B cell (primary cell): ENCODE data around the gene FANCD2. TPM values are rescaled to one million over a fixed set of nuclear protein-coding genes. Genes with fewer than 3 reads are reported as not detected.

Source experiments
- ATAC-seq: fragments of 200-7000 bp; cut with Tn5 transposase; one replicate; pipeline ENCODE4 v1.10.0; 2021; ENCODE audit warnings: low read depth, mild to moderate bottlenecking, moderate number of reproducible peaks, moderate library complexity
- CTCF ChIA-PET: fragments of 350-600 bp; sonication (Branson Sonifier 250); formaldehyde crosslinking; loops from one replicate; lab custom pipeline; 2021; ENCODE audit warnings: antibody characterized with exemption, inconsistent platforms; lab: Charles Lee
- POLR2A ChIA-PET: fragments of 350-600 bp; sonication (Branson Sonifier 250); formaldehyde crosslinking; loops from one replicate; lab custom pipeline; 2021; ENCODE audit warnings: antibody characterized with exemption; lab: Charles Lee
- DNase-seq: peaks from one replicate; pipeline ENCODE4 v3.0.0; 2013
- H2AFZ ChIP-seq: 2 replicates; pipeline ENCODE4 v1.6.1; 2012; ENCODE audit warnings: mild to moderate bottlenecking, low read depth, low read length; ENCODE audit not compliant: insufficient read depth, poor library complexity, severe bottlenecking
- H3K27ac ChIP-seq, 2 donors: 1 replicate in 1 of 2; 2 replicates in 1 of 2; pipeline ENCODE4 v1.5.1; 2012 to 2013; ENCODE audit warnings: low read length in 2 of 2, mild to moderate bottlenecking in 2 of 2, moderate library complexity in 1 of 2
- H3K27me3 ChIP-seq, 4 experiments: fragments of 200-600 bp in 1 of 4; sonication (generic) in 1 of 4; replicated peaks in 1 of 4; 1 replicate in 2 of 4; 2 replicates in 2 of 4; pipeline versions ENCODE4 v1.6.1 to v1.7.0; 2013 to 2016; ENCODE audit warnings: low read length in 3 of 4, mild to moderate bottlenecking in 2 of 4, mixed read lengths in 1 of 4, moderate library complexity in 1 of 4; ENCODE audit not compliant: insufficient read depth in 4 of 4, control insufficient read depth in 3 of 4; ENCODE audit errors: control extremely low read depth in 1 of 4
- H3K36me3 ChIP-seq, 2 experiments: replicated peaks in 1 of 2; 1 replicate in 1 of 2; 2 replicates in 1 of 2; pipeline versions ENCODE4 v1.6.1 to v1.7.1; 2013; ENCODE audit warnings: low read length in 1 of 2; ENCODE audit not compliant: insufficient read depth in 2 of 2, control insufficient read depth in 1 of 2; ENCODE audit errors: control extremely low read depth in 1 of 2, extremely low read depth in 1 of 2
- H3K4me1 ChIP-seq, 2 donors: fragments of 200-600 bp in 1 of 2; sonication (generic) in 1 of 2; 1 replicate in 1 of 2; 2 replicates in 1 of 2; pipeline versions ENCODE4 v1.5.1 to v1.6.1; 2013 to 2017; ENCODE audit warnings: low read length in 2 of 2; ENCODE audit not compliant: control insufficient read depth in 2 of 2, insufficient read depth in 2 of 2
- H3K4me2 ChIP-seq: replicated peaks from 2 replicates; pipeline ENCODE3; 2012; ENCODE audit warnings: mild to moderate bottlenecking, low read depth, low read length; ENCODE audit not compliant: poor library complexity, severe bottlenecking
- H3K4me3 ChIP-seq, 5 experiments: fragments of 200-600 bp in 1 of 5; sonication (generic) in 1 of 5; 1 replicate in 3 of 5; 2 replicates in 2 of 5; pipeline versions ENCODE4 v1.5.1 to v1.7.0; 2011 to 2016; ENCODE audit warnings: low read length in 4 of 5, mild to moderate bottlenecking in 4 of 5, low read depth in 2 of 5, control low read depth in 1 of 5, moderate library complexity in 1 of 5; ENCODE audit not compliant: insufficient read depth in 1 of 5; ENCODE audit errors: control extremely low read depth in 1 of 5, extremely low read depth in 1 of 5
- H3K79me2 ChIP-seq: fragments of 200-600 bp; sonication (generic); one replicate; pipeline ENCODE4 v1.6.0; 2016; ENCODE audit warnings: low read length; ENCODE audit not compliant: control insufficient read depth, insufficient read depth
- H3K9ac ChIP-seq: fragments of 200-600 bp; sonication (generic); 2 replicates; pipeline ENCODE4 v1.6.1; 2017; ENCODE audit warnings: mild to moderate bottlenecking, low read length, moderate library complexity
- H3K9me3 ChIP-seq, 3 donors: one replicate each; pipeline versions ENCODE4 v1.6.1 to v1.7.1; 2013; ENCODE audit warnings: low read length in 2 of 3; ENCODE audit not compliant: control insufficient read depth in 2 of 3, insufficient read depth in 1 of 3; ENCODE audit errors: control extremely low read depth in 1 of 3
- H4K20me1 ChIP-seq: 2 replicates; pipeline ENCODE4 v1.6.0; 2012; ENCODE audit warnings: mild to moderate bottlenecking, low read length; ENCODE audit not compliant: insufficient read depth, control insufficient read depth, poor library complexity, severe bottlenecking
- H3K27ac Mint-ChIP-seq: one replicate; pipeline ENCODE4 v1.8.0; 2021; ENCODE audit warnings: mixed read lengths
- H3K27me3 Mint-ChIP-seq: one replicate; pipeline ENCODE4 v1.8.0; 2021; ENCODE audit warnings: mixed read lengths
- H3K4me1 Mint-ChIP-seq: one replicate; pipeline ENCODE4 v1.8.0; 2021; ENCODE audit warnings: mixed read lengths
- H3K4me3 Mint-ChIP-seq: one replicate; pipeline ENCODE4 v1.8.0; 2021; ENCODE audit warnings: mixed read lengths
- H3K9me3 Mint-ChIP-seq: one replicate; pipeline ENCODE4 v1.8.0; 2022; ENCODE audit warnings: mixed read lengths; ENCODE audit not compliant: insufficient read depth
- CTCF ChIP-seq: fragments of 200-600 bp; IDR thresholded peaks from one replicate; pipeline ENCODE4 v1.8.0; 2022; ENCODE audit warnings: antibody characterized with exemption, mild to moderate bottlenecking
- EZH2 ChIP-seq: IDR thresholded peaks from 2 replicates; pipeline ENCODE4 v1.6.1; 2012; ENCODE audit warnings: borderline replicate concordance, low read depth, mild to moderate bottlenecking, moderate library complexity, low read length; ENCODE audit not compliant: insufficient read depth, poor library complexity, severe bottlenecking
- WGBS: methylation state at CpG from one replicate; pipeline ENCODE4 v1.1.5; 2013; ENCODE audit warnings: missing lambda C conversion rate; ENCODE audit not compliant: insufficient coverage; 5-methylcytosine and 5-hydroxymethylcytosine counted together
- intact Hi-C: fragments of 100-400 bp; cut with micrococcal nuclease; formaldehyde crosslinking; loops from one replicate; pipeline ENCODE4 v1.10.0; 2022
- polyA plus RNA-seq: library from polyadenylated mRNA; depleted of rRNA; stranded (reverse); fragments of >200 nt; gene quantifications from 2 replicates; pipeline ENCODE4 v1.2.3, GENCODE V29; 2012
- total RNA-seq, 2 donors: library from RNA; stranded (reverse); fragments of 120-200 nt in 1 of 2; gene quantifications; 1 replicate in 1 of 2; 2 replicates in 1 of 2; pipeline versions ENCODE4 v1.2.3 to v1.2.4, GENCODE V29; 2013 to 2022

FANCD2 gene
- total and polyA plus RNA-seq, 2 donors (not counting 1 experiment from before 2014, with no cell fraction given), result 31.7 to 65.8 TPM

GRCh38 chr3:10119376-10119775, 93.1 kb downstream of the FANCD2 start:
- H3K9ac ChIP-seq, result no peak overlapping the region
- peaks cover 65% of the 10 kb centered on the region for H4K20me1 ChIP-seq
- H3K4me2 ChIP-seq, result no peak overlapping the region
- H3K79me2 ChIP-seq, result peaks cover 85% of the 10 kb centered on the region
- peaks cover 47% of the 10 kb centered on the region for H3K4me1 Mint-ChIP-seq
- H3K36me3 ChIP-seq, result peaks cover 0 to 17% of the 10 kb centered on the region in 2 experiments
- WGBS, result no CpG with 5 or more reads among the region's 4 CpGs
- no peaks in the 10 kb centered on the region for H3K9me3 ChIP-seq
- no peak overlapping the region for H3K4me3 Mint-ChIP-seq
- TF ChIP-seq EZH2 (no peak), CTCF (no peak)
- peak overlapping the region; percentile 29 for H3K27ac Mint-ChIP-seq
- peaks cover 16 to 27% of the 10 kb centered on the region in 2 donors for H3K4me1 ChIP-seq
- intact Hi-C loops, result loop anchor here (10.0 kb wide), 1 partner anchor 385 kb away; the partner anchor contains the start of gene BRPF1
- no peak for ATAC-seq
- no peak overlapping the region for H3K27ac ChIP-seq
- no peak for DNase-seq
- ChIA-PET POLR2A (interaction anchor here (0.7 kb wide), 2 partner anchors 10 to 59 kb away, joined by 3 to 4 read pairs; no protein-coding TSS in a partner anchor), CTCF (no interaction called here)
- no peak overlapping the region for H3K4me3 ChIP-seq
- no peaks in the 10 kb centered on the region for H3K27me3 Mint-ChIP-seq
- no peaks in the 10 kb centered on the region for H3K27me3 ChIP-seq
- no peak overlapping the region for H2AFZ ChIP-seq
- no peaks in the 10 kb centered on the region for H3K9me3 Mint-ChIP-seq

- no peak overlapping the region for H3K4me2 ChIP-seq
- WGBS, result 100% methylated on average over 1 of the region's 2 CpGs
- no peak overlapping the region for H3K4me3 ChIP-seq
- ATAC-seq, result no peak
- H3K36me3 ChIP-seq, result peaks cover 0 to 30% of the 10 kb centered on the region in 2 experiments
- no peak overlapping the region for H3K4me3 Mint-ChIP-seq
- peaks cover 43% of the 10 kb centered on the region for H3K4me1 Mint-ChIP-seq
- H3K27ac ChIP-seq, result no peak overlapping the region
- no peak overlapping the region for H3K9ac ChIP-seq
- TF ChIP-seq EZH2, result no peak
- no peak for TF ChIP-seq CTCF
- H2AFZ ChIP-seq, result no peak overlapping the region
- no peaks in the 10 kb centered on the region for H3K9me3 Mint-ChIP-seq
- peaks cover 73% of the 10 kb centered on the region for H4K20me1 ChIP-seq
- ChIA-PET POLR2A (interaction anchor here (0.6 kb wide), 1 partner anchor 17 kb away, joined by 3 read pairs; no protein-coding TSS in a partner anchor), CTCF (interaction anchor here (0.8 kb wide), 1 partner anchor 9 kb away, joined by 3 read pairs; no protein-coding TSS in a partner anchor)
- H3K79me2 ChIP-seq, result peaks cover 88% of the 10 kb centered on the region
- no peak for DNase-seq
- no peaks in the 10 kb centered on the region for H3K27me3 Mint-ChIP-seq
- no peaks in the 10 kb centered on the region for H3K27me3 ChIP-seq
- no peaks in the 10 kb centered on the region for H3K9me3 ChIP-seq
- intact Hi-C loops, result no loop called here
- H3K27ac Mint-ChIP-seq, result no peak overlapping the region
- peaks cover 15 to 18% of the 10 kb centered on the region in 2 donors for H3K4me1 ChIP-seq
These were observed 94.8 kb downstream of the FANCD2 start for GRCh38 chr3:10121064-10121463.
